ENCODE results near the gene FGF5.
"Not testable (repeated sequence)": the region's sequence is repeated elsewhere in the genome, so short reads cannot be mapped to it uniquely, and the experiment has no call there.

FGF5 gene

GRCh38 chr4:80302616-80303223, 36.3 kb downstream of the FGF5 start:
- DNase-seq: no peak

- no peak for DNase-seq
Measured at GRCh38 chr4:80305466-80305865, 39.0 kb downstream of the FGF5 start.

GRCh38 chr4:80306260-80306659, 39.8 kb downstream of the FGF5 start:
- DNase-seq: no peak

GRCh38 chr4:80307183-80307735, 40.8 kb downstream of the FGF5 start:
- no peak for DNase-seq

GRCh38 chr4:80307774-80308465, 41.5 kb downstream of the FGF5 start:
- no peak for DNase-seq

- no peak for DNase-seq
Measured at GRCh38 chr4:80308466-80308822, 42.0 kb downstream of the FGF5 start.

- no peak for DNase-seq
Measured at GRCh38 chr4:80309294-80310004, 43.0 kb downstream of the FGF5 start.

- no peak for DNase-seq
Measured at GRCh38 chr4:80311130-80311529, 44.7 kb downstream of the FGF5 start.

GRCh38 chr4:80312124-80312523, 45.7 kb downstream of the FGF5 start:
- DNase-seq: no peak

GRCh38 chr4:80313627-80314026, 47.2 kb downstream of the FGF5 start:
- no peak for DNase-seq

GRCh38 chr4:80315848-80316247, 49.4 kb downstream of the FGF5 start:
- not testable (repeated sequence) for DNase-seq

- no peak for DNase-seq
Measured at GRCh38 chr4:80321341-80321740, 54.9 kb downstream of the FGF5 start.

- no peak for DNase-seq
Measured at GRCh38 chr4:80321776-80322175, 55.3 kb downstream of the FGF5 start.

GRCh38 chr4:80322716-80323115, 56.3 kb downstream of the FGF5 start:
- DNase-seq: no peak

GRCh38 chr4:80324171-80324570, 57.7 kb downstream of the FGF5 start:
- DNase-seq: no peak

GRCh38 chr4:80331693-80332092, 65.2 kb downstream of the FGF5 start:
- no peak for DNase-seq

- no peak for DNase-seq
Measured at GRCh38 chr4:80333121-80333520, 66.7 kb downstream of the FGF5 start.

GRCh38 chr4:80334568-80334967, 68.1 kb downstream of the FGF5 start:
- no peak for DNase-seq

GRCh38 chr4:80335226-80335553, 68.7 kb downstream of the FGF5 start:
- no peak for DNase-seq

GRCh38 chr4:80335554-80336358, 69.3 kb downstream of the FGF5 start, which contains the start of gene CFAP299:
TSS of gene CFAP299 (plus strand) at chr4:80335730.
- DNase-seq: peak; percentile 41

- DNase-seq: no peak
Measured at GRCh38 chr4:80336582-80336981, 70.1 kb downstream of the FGF5 start.

GRCh38 chr4:80340036-80340435, 73.6 kb downstream of the FGF5 start:
- DNase-seq: no peak
